ENCODE results near the gene GOLGA5. TPM values are rescaled to one million over a fixed set of nuclear protein-coding genes. Genes with fewer than 3 reads are reported as not detected.
"Not testable (repeated sequence)": the region's sequence is repeated elsewhere in the genome, so short reads cannot be mapped to it uniquely, and the experiment has no call there.

GOLGA5 gene
- total RNA-seq, 4 donors from 2014 or later: 27.0 to 34.8 (median 33.8) TPM

DNA sequence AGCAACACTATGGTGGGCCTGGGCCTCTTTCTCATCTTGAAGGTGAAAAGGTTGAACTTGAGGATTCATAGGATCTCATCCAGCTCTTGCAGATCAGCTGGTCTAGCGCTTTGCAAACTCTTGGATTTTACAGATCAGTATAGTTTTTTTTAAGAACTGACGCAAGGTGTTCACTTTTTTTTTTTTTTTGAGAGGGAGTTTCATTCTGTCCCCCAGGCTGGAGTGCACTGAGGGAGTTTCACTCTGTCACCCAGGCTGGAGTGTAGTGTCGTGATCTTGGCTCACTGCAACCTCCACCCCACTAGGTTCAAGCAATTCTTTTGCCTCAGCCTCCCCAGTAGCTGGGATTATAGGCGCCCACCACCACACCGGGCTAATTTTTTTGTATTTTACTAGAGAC, 25.3 kb upstream of the GOLGA5 start:
- DNase-seq (no peak), ATAC-seq (no peak)
- intact Hi-C loops (cut with DNase I; ENCODE audit: low total_unique reads) (no loop called here), in situ Hi-C loops (cut with MboI; ENCODE audit: low sequenced_read_pairs in 4 of 4) (no loop called here)
- Histone ChIP-seq H3K27ac (no peak overlapping the region), H3K27me3 (no peaks in the 10 kb centered on the region), H3K4me3 (no peak overlapping the region), H3K4me1 (no peaks in the 10 kb centered on the region), H3K36me3 (no peaks in the 10 kb centered on the region), H3K9me3 (no peaks in the 10 kb centered on the region)
- TF ChIP-seq POLR2A (IDR thresholded peaks at IDR 0.05): no peak
- no peak for TF ChIP-seq CTCF (IDR thresholded peaks at IDR 0.05 in 4 of 5, conservative IDR thresholded peaks at IDR 0.05 in 1 of 5)

DNA sequence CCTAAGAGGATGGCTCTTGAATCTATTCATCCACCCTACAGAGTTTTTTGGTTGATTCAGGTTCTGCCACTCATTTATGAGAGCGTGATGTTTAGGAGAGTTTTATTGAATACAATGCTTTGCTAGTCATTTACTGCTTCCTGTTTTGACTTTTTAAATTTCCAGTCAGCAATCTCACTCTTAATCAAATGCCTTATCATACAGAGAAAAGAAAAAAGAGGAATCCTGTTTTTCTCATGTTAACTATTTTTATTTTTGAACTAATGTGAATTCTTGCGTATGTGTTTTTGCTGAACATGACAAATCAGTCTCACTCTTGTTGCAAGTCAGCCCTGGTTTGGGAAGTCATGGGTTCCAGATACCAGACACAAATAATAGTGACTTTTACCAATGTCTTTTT, 23.6 kb upstream of the GOLGA5 start:
- Histone ChIP-seq H3K36me3 (no peaks in the 10 kb centered on the region), H3K4me1 (no peaks in the 10 kb centered on the region), H3K27ac (no peak overlapping the region), H3K27me3 (no peaks in the 10 kb centered on the region), H3K4me3 (no peak overlapping the region), H3K9me3 (no peaks in the 10 kb centered on the region)
- in situ Hi-C loops (cut with MboI; ENCODE audit: low sequenced_read_pairs in 4 of 4): no loop called here
- no peak for ATAC-seq
- no peak for DNase-seq
- no peak for TF ChIP-seq POLR2A (IDR thresholded peaks at IDR 0.05)
- no peak for TF ChIP-seq CTCF (IDR thresholded peaks at IDR 0.05 in 4 of 5, conservative IDR thresholded peaks at IDR 0.05 in 1 of 5)
- intact Hi-C loops (cut with DNase I; ENCODE audit: low total_unique reads): no loop called here

DNA sequence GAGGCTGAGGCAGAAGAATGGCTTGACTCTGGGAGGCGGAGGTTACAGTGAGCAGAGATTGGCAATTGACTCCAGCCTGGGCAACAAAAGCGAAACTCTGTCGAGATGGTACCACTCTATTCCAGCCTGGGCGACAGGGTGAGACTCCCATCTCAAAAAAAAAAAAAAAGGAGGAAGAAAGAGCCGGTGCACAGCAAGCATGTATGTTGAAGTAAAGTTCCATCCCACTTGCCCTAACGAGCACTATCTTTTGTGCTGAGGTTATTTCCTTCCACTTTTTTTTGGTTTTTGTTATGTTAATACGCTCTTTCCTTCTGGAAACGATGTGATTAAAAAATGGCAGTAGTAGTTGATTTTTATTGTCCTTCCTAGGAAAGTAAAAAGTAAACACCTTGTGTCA, 19.5 kb upstream of the GOLGA5 start:
- Histone ChIP-seq H3K27me3 (no peaks in the 10 kb centered on the region), H3K4me3 (no peak overlapping the region), H3K9me3 (no peaks in the 10 kb centered on the region), H3K4me1 (no peaks in the 10 kb centered on the region), H3K27ac (no peak overlapping the region), H3K36me3 (no peaks in the 10 kb centered on the region)
- no peak for DNase-seq
- ATAC-seq: no peak
- in situ Hi-C loops (cut with MboI; ENCODE audit: low sequenced_read_pairs in 4 of 4): no loop called here
- TF ChIP-seq CTCF (IDR thresholded peaks at IDR 0.05 in 4 of 5, conservative IDR thresholded peaks at IDR 0.05 in 1 of 5) (no peak), POLR2A (IDR thresholded peaks at IDR 0.05) (no peak)
- intact Hi-C loops (cut with DNase I; ENCODE audit: low total_unique reads): no loop called here

GRCh38 chr14:92775292-92775691, 18.8 kb upstream of the GOLGA5 start:
- H3K27ac ChIP-seq; H3K4me3 ChIP-seq; H3K36me3 ChIP-seq; H3K9me3 ChIP-seq; DNase-seq; ATAC-seq; H3K4me1 ChIP-seq; H3K27me3 ChIP-seq; intact Hi-C loops (cut with DNase I; ENCODE audit: low total_unique reads): not testable (repeated sequence)
- in situ Hi-C loops (cut with MboI; ENCODE audit: low sequenced_read_pairs in 4 of 4): loop anchor here in 1 of 4 donors (25.0 kb wide), 1 partner anchor 663 kb away; the partner anchor contains the start of genes ATXN3, CPSF2 and NDUFB1

GRCh38 chr14:92778868-92779565, 15.1 kb upstream of the GOLGA5 start:
- H3K36me3 ChIP-seq; H3K27ac ChIP-seq; H3K9me3 ChIP-seq; DNase-seq; intact Hi-C loops (cut with DNase I; ENCODE audit: low total_unique reads); H3K4me3 ChIP-seq; ATAC-seq; H3K27me3 ChIP-seq: not testable (repeated sequence)
- in situ Hi-C loops (cut with MboI; ENCODE audit: low sequenced_read_pairs in 4 of 4): loop anchor here in 1 of 4 donors (25.0 kb wide), 1 partner anchor 667 kb away; the partner anchor contains the start of genes ATXN3, CPSF2 and NDUFB1
- peaks cover 0 to 12% of the 10 kb centered on the region in 2 donors for H3K4me1 ChIP-seq
